Osteoblast (primary cell): ENCODE measurements around the gene DEPP1. TPM values are rescaled to one million over a fixed set of nuclear protein-coding genes. Genes with fewer than 3 reads are reported as not detected.
A peak's percentile ranks its signal among the peaks of the same experiment; 100 is the strongest.

ENCODE experiments used
- DNase-seq: peaks from one replicate; pipeline ENCODE4 v3.0.0; 2011; ENCODE audit warnings: low spot score, mixed read lengths; ENCODE audit not compliant: insufficient read length; ENCODE audit errors: missing footprints
- H2AFZ ChIP-seq: 2 replicates; pipeline ENCODE4 v1.6.0; 2011; ENCODE audit warnings: mild to moderate bottlenecking, low read length
- H3K27ac ChIP-seq: 2 replicates; pipeline ENCODE4 v1.5.1; 2011; ENCODE audit warnings: mild to moderate bottlenecking, low read depth, low read length, moderate library complexity
- H3K27me3 ChIP-seq: 2 replicates; pipeline ENCODE4 v1.6.0; 2012; ENCODE audit warnings: mild to moderate bottlenecking, control low read depth, inconsistent platforms, low read length, moderate library complexity; ENCODE audit not compliant: insufficient read depth
- H3K36me3 ChIP-seq: 2 replicates; pipeline ENCODE4 v1.5.1; 2011; ENCODE audit warnings: mild to moderate bottlenecking, low read length, control low read depth, moderate library complexity; ENCODE audit not compliant: insufficient read depth
- H3K4me1 ChIP-seq: 2 replicates; pipeline ENCODE4 v1.5.1; 2011; ENCODE audit warnings: mild to moderate bottlenecking, low read length, control low read depth, moderate library complexity; ENCODE audit not compliant: insufficient read depth
- H3K4me2 ChIP-seq: 2 replicates; pipeline ENCODE4 v1.6.0; 2011; ENCODE audit warnings: mild to moderate bottlenecking, low read length; ENCODE audit not compliant: insufficient read depth
- H3K4me3 ChIP-seq: fragments of 200-600 bp; sonication (generic); 3 replicates; pipeline ENCODE4 v1.5.1; 2012; ENCODE audit warnings: mild to moderate bottlenecking, low read length, inconsistent platforms; ENCODE audit not compliant: insufficient read depth
- H3K79me2 ChIP-seq: 2 replicates; pipeline ENCODE4 v1.6.0; 2012; ENCODE audit warnings: mild to moderate bottlenecking, low read length, control low read depth, inconsistent platforms; ENCODE audit not compliant: insufficient read depth
- H3K9me3 ChIP-seq: 2 replicates; pipeline ENCODE4 v1.5.1; 2011; ENCODE audit warnings: low read depth, low read length, control low read depth
- H4K20me1 ChIP-seq: 2 replicates; pipeline ENCODE4 v1.6.0; 2012; ENCODE audit warnings: mild to moderate bottlenecking, low read length, control low read depth; ENCODE audit not compliant: insufficient read depth
- total RNA-seq: library from RNA; depleted of rRNA; stranded (reverse); fragments of >200 nt; gene quantifications from 2 replicates; pipeline ENCODE4 v1.2.3, GENCODE V29; 2012
- TF ChIP-seq, protein P1 (sequence below): IDR thresholded peaks from 2 replicates; pipeline ENCODE4 v1.5.1; 2011; ENCODE audit warnings: mild to moderate bottlenecking, low read depth, low read length, moderate library complexity; ENCODE audit errors: extremely low read depth

The DEPP1 gene
- total RNA-seq, 1 donor: 87.6 TPM

DNA sequence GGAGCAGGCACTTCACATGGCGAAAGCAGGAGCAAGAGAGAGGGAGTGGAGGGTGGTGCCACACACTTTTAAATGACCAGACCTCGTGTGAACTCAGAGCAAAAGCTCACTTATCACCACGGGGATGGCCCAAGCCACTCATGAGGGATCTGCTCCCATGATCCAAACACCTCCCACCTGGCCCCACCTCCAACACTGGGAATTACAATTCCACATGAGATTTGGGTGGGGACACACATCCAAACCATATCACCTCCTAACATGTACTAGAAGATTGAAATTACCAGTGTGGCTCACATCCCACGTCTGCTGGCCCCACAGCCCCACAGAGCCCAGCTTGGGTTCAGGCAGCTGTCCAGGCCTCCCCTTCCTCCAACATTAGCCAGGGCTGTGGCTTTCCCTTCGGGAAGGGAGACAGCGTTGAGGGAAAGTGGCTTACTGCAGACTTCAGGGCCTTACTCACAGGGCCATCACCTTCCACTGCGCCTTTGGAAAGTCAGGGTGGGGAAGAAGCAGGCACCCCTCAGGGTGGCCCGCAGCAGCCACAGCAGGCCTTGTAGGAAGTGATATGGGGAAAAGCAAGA lies 7.7 kb downstream of the DEPP1 start:
- Histone ChIP-seq H3K4me1 (peaks cover 35% of the 10 kb centered on the region), H2AFZ (no peak overlapping the region), H3K27ac (no peak overlapping the region), H3K27me3 (no peaks in the 10 kb centered on the region), H3K9me3 (no peaks in the 10 kb centered on the region), H3K36me3 (peaks cover 5% of the 10 kb centered on the region), H3K4me2 (no peak overlapping the region), H3K79me2 (no peaks in the 10 kb centered on the region), H3K4me3 (no peak overlapping the region), H4K20me1 (no peaks in the 10 kb centered on the region)
- TF ChIP-seq, protein P1, sequence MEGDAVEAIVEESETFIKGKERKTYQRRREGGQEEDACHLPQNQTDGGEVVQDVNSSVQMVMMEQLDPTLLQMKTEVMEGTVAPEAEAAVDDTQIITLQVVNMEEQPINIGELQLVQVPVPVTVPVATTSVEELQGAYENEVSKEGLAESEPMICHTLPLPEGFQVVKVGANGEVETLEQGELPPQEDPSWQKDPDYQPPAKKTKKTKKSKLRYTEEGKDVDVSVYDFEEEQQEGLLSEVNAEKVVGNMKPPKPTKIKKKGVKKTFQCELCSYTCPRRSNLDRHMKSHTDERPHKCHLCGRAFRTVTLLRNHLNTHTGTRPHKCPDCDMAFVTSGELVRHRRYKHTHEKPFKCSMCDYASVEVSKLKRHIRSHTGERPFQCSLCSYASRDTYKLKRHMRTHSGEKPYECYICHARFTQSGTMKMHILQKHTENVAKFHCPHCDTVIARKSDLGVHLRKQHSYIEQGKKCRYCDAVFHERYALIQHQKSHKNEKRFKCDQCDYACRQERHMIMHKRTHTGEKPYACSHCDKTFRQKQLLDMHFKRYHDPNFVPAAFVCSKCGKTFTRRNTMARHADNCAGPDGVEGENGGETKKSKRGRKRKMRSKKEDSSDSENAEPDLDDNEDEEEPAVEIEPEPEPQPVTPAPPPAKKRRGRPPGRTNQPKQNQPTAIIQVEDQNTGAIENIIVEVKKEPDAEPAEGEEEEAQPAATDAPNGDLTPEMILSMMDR: no peak
- DNase-seq: peak; percentile 29

DNA sequence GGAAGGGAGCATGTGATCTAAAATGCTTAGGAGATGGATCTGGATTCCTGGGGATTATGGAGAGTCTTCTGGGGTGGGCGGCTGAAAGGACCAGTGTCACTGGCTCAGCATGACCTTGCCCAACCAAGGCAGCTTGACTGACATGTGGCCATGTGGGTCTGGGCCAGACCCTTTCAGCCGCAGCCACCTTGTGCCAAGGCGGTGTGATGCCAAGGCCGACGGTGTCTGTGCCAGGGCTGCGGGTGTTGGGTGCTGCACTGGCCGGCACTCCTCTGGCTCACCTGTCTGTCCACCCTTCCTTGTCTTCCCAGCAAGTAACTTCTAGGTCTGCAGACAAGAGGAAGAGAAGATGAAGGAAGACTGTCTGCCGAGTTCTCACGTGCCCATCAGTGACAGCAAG lies 8.8 kb downstream of the DEPP1 start:
- no peaks in the 10 kb centered on the region for H3K79me2 ChIP-seq
- no peak overlapping the region for H3K27ac ChIP-seq
- no peaks in the 10 kb centered on the region for H3K9me3 ChIP-seq
- no peaks in the 10 kb centered on the region for H4K20me1 ChIP-seq
- no peak overlapping the region for H2AFZ ChIP-seq
- TF ChIP-seq, protein P1: no peak
- H3K27me3 ChIP-seq: no peaks in the 10 kb centered on the region
- no peak overlapping the region for H3K4me3 ChIP-seq
- peaks cover 27% of the 10 kb centered on the region for H3K4me1 ChIP-seq
- no peak overlapping the region for H3K4me2 ChIP-seq
- H3K36me3 ChIP-seq: peaks cover 5% of the 10 kb centered on the region
- no peak for DNase-seq

DNA sequence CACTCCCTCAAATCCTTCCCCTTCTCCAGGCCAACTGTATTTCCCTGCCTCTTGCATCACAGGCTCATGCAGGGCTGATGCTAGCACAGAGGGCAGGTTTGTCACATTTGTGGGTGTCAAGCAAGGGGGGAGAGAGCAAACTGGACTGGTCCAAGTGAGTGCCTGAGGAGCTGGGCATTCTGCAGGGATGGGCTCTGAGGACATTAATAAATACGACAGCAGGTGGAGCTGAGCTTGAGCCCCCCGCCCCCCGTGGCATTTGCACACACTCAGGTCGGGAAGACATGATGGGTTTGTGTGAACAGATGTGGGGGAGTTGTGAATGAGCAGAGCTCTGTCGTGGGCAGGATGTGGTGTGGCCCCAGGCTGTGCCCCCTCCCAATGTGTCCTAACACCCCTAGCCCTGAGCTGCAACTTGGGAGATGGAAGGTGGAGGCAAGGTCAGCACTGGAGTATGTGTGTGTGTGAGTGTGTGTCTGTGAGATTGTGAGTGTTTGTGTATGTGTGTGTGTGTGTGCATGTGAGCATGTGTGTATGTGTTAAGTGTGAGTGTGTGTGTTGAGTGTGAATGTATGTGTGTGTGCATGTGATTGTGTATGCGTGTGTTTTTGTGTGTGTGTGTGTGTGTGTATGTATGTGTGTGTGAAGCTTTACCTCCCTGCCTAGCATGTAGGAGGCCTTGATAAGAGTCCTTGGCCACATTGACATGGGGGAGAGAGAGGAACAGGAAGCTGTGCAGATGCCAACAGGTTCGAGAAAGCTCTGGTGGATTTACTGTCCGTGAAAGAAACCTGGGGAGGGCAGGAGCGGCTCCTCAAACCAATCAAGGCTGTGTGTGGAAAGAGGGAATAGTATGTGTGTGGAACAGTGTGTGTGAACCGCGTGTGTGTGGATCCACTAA lies 9.9 kb downstream of the DEPP1 start:
- peak overlapping the region; percentile 61 for H2AFZ ChIP-seq

DNA sequence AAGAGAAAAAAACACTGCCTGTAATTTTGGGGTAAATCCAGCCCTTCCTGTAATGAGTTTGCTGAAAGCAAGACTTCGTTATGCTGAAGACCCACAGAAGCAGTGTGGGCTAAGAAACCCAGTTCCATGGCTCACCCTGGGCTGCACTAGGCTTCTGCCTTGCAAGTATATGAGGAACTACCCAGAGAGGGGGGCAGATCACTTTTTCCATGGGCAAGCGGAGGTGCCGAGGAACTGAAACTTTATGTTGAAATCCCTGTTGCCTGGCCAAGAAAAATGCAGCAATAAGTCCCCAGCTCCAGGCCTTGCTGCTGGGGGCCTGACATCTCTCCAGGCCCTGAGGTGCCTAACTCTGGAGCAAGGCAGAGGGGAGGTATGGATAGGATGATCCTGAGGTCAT lies 10.5 kb downstream of the DEPP1 start:
- no peaks in the 10 kb centered on the region for H3K9me3 ChIP-seq
- peak overlapping the region; percentile 18 for H3K4me2 ChIP-seq
- no peaks in the 10 kb centered on the region for H3K27me3 ChIP-seq
- no peaks in the 10 kb centered on the region for H3K79me2 ChIP-seq
- H4K20me1 ChIP-seq: no peaks in the 10 kb centered on the region
- peak; percentile 88 for DNase-seq
- peaks cover 20% of the 10 kb centered on the region for H3K4me1 ChIP-seq
- no peak overlapping the region for H3K4me3 ChIP-seq
- TF ChIP-seq, protein P1: no peak
- peak overlapping the region; percentile 61 for H2AFZ ChIP-seq
- peaks cover 5% of the 10 kb centered on the region for H3K36me3 ChIP-seq
- no peak overlapping the region for H3K27ac ChIP-seq

More for the DNA sequence above, 9.9 kb downstream of the DEPP1 start:
- no peaks in the 10 kb centered on the region for H3K9me3 ChIP-seq
- TF ChIP-seq, protein P1: no peak
- H3K4me1 ChIP-seq: peaks cover 20% of the 10 kb centered on the region
- no peak overlapping the region for H3K4me3 ChIP-seq
- no peaks in the 10 kb centered on the region for H3K27me3 ChIP-seq
- H3K4me2 ChIP-seq: peak overlapping the region; percentile 18
- no peaks in the 10 kb centered on the region for H4K20me1 ChIP-seq
- peak; percentile 54 for DNase-seq
- H3K36me3 ChIP-seq: peaks cover 5% of the 10 kb centered on the region
- no peak overlapping the region for H3K27ac ChIP-seq
- no peaks in the 10 kb centered on the region for H3K79me2 ChIP-seq
